Measurements from ENCODE around the gene KDSR. TPM values are rescaled to one million over a fixed set of nuclear protein-coding genes. Genes with fewer than 3 reads are reported as not detected.

Gene KDSR
- total and polyA plus RNA-seq, 2 of the 13 experiments (the other 11 are each of a cell fraction or from before 2014, with no cell fraction given), result 10.4 to 20.9 TPM

- no peak overlapping the region for H3K4me3 ChIP-seq (replicated peaks in 1 of 3; ENCODE audit: insufficient read depth in 1 of 3, low read depth in 2 of 3, low read length in 3 of 3)
- no peak overlapping the region for H2AFZ ChIP-seq (ENCODE audit: low read length)
- H3K79me2 ChIP-seq (ENCODE audit: insufficient read depth, low read length), result no peaks in the 10 kb centered on the region
- H4K20me1 ChIP-seq (ENCODE audit: insufficient read depth, low read length), result no peaks in the 10 kb centered on the region
- no peak for DNase-seq (ENCODE audit: low spot score)
- H3K27me3 ChIP-seq (ENCODE audit: control insufficient read depth in 1 of 2, insufficient read depth in 2 of 2, low read length in 2 of 2), result peaks cover 0 to 26% of the 10 kb centered on the region in 2 experiments; a peak in 2 of 5 replicates
- POLR2A ChIA-PET, result no interaction called here
- 39% methylated on average over 6 of the region's 6 CpGs for WGBS (ENCODE audit: low lambda C conversion rate)
- no peak overlapping the region for H3K9ac ChIP-seq (ENCODE audit: insufficient read depth, low read depth, low read length)
- no peak for TF ChIP-seq ZNF547 (CRISPR knock-in tag; IDR thresholded peaks at IDR 0.05)
- TF ChIP-seq ATF7 (IDR thresholded peaks at IDR 0.05), result no peak
- TF ChIP-seq ATF7 (CRISPR knock-in tag; IDR thresholded peaks at IDR 0.05), result no peak
- in situ Hi-C loops (cut with HindIII; ENCODE audit: extremely low pct_ligation_motif_present, low pct_unique_long_range_greater_than_20kb), result no loop called here
- intact Hi-C loops (cut with micrococcal nuclease; ENCODE audit: unreplicated experiment), result no loop called here
- CTCF ChIA-PET (ENCODE audit: low intra/inter-chr PET ratio, low total read pairs), result no interaction called here
- no peak for FAIRE-seq
- no peak for ATAC-seq
- H3K4me1 ChIP-seq (ENCODE audit: insufficient read depth, low read length), result no peaks in the 10 kb centered on the region
- no peaks in the 10 kb centered on the region for H3K36me3 ChIP-seq (replicated peaks in 1 of 2; ENCODE audit: control insufficient read depth in 1 of 2, insufficient read depth in 2 of 2, low read length in 2 of 2)
- no peak overlapping the region for H3K4me2 ChIP-seq (ENCODE audit: low read depth, low read length)
- H3K27ac ChIP-seq (ENCODE audit: extremely low read length, insufficient read depth, low read length), result no peak overlapping the region
- no TSS peak for BruUV-seq (replicated peaks)
- no peaks in the 10 kb centered on the region for H3K9me3 ChIP-seq (ENCODE audit: low read length)
Measured at GRCh38 chr18:63306249-63306648, 60.8 kb downstream of the KDSR start.

GRCh38 chr18:63303547-63303946 lies 63.5 kb downstream of the KDSR start:
- CTCF ChIA-PET (ENCODE audit: low intra/inter-chr PET ratio, low total read pairs), result no interaction called here

More at GRCh38 chr18:63303547-63303946, 63.5 kb downstream of the KDSR start:
- H3K79me2 ChIP-seq (ENCODE audit: insufficient read depth, low read length), result no peaks in the 10 kb centered on the region
- in situ Hi-C loops (cut with HindIII; ENCODE audit: extremely low pct_ligation_motif_present, low pct_unique_long_range_greater_than_20kb), result no loop called here
- H4K20me1 ChIP-seq (ENCODE audit: insufficient read depth, low read length), result no peaks in the 10 kb centered on the region
- H3K4me2 ChIP-seq (ENCODE audit: low read depth, low read length), result no peak overlapping the region
- no peak for FAIRE-seq
- no TSS peak for BruUV-seq (replicated peaks)
- no peak overlapping the region for H2AFZ ChIP-seq (ENCODE audit: low read length)
- no peaks in the 10 kb centered on the region for H3K36me3 ChIP-seq (replicated peaks in 1 of 2; ENCODE audit: control insufficient read depth in 1 of 2, insufficient read depth in 2 of 2, low read length in 2 of 2)
- intact Hi-C loops (cut with micrococcal nuclease; ENCODE audit: unreplicated experiment), result no loop called here
- no peaks in the 10 kb centered on the region for H3K4me1 ChIP-seq (ENCODE audit: insufficient read depth, low read length)
- H3K27me3 ChIP-seq (ENCODE audit: control insufficient read depth in 1 of 2, insufficient read depth in 2 of 2, low read length in 2 of 2), result peaks cover 0 to 13% of the 10 kb centered on the region in 2 experiments; a peak in 2 of 5 replicates
- WGBS (ENCODE audit: low lambda C conversion rate), result 82% methylated on average over 3 of the region's 3 CpGs
- POLR2A ChIA-PET, result no interaction called here
- no peak for ATAC-seq
- H3K4me3 ChIP-seq (replicated peaks in 1 of 3; ENCODE audit: insufficient read depth in 1 of 3, low read depth in 2 of 3, low read length in 3 of 3), result no peak overlapping the region
- no peak for DNase-seq (ENCODE audit: low spot score)
- H3K27ac ChIP-seq (ENCODE audit: extremely low read length, insufficient read depth, low read length), result no peak overlapping the region
- no peak overlapping the region for H3K9ac ChIP-seq (ENCODE audit: insufficient read depth, low read depth, low read length)
- no peak for TF ChIP-seq ZUFSP (CRISPR knock-in tag; IDR thresholded peaks at IDR 0.05; ENCODE audit: borderline replicate concordance)
- TF ChIP-seq, protein P1, sequence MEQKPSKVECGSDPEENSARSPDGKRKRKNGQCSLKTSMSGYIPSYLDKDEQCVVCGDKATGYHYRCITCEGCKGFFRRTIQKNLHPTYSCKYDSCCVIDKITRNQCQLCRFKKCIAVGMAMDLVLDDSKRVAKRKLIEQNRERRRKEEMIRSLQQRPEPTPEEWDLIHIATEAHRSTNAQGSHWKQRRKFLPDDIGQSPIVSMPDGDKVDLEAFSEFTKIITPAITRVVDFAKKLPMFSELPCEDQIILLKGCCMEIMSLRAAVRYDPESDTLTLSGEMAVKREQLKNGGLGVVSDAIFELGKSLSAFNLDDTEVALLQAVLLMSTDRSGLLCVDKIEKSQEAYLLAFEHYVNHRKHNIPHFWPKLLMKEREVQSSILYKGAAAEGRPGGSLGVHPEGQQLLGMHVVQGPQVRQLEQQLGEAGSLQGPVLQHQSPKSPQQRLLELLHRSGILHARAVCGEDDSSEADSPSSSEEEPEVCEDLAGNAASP (CRISPR knock-in tag; IDR thresholded peaks at IDR 0.05; ENCODE audit: borderline replicate concordance), result no peak
- TF ChIP-seq CCDC6 (CRISPR knock-in tag; IDR thresholded peaks at IDR 0.05), result no peak
- no peak for TF ChIP-seq ISX (CRISPR knock-in tag; conservative IDR thresholded peaks at IDR 0.05)
- no peak for TF ChIP-seq BORCS8-MEF2B (CRISPR knock-in tag; IDR thresholded peaks at IDR 0.05)
- H3K9me3 ChIP-seq (ENCODE audit: low read length), result no peaks in the 10 kb centered on the region

Data from HepG2 (cell line).